Gastrocnemius medialis (tissue), 4 donors: ENCODE measurements around the gene TCF12.

ENCODE experiments used
- POLR2A ChIP-seq, 2 donors: fragments of 450-650 bp; IDR thresholded peaks; one replicate each; pipeline ENCODE4 v1.6.1; 2017; ENCODE audit warnings: antibody characterized with exemption in 2 of 2, mild to moderate bottlenecking in 2 of 2, moderate library complexity in 2 of 2
- TF ChIP-seq, protein P1 (sequence below), 5 experiments: fragments of 450-650 bp in 3 of 5; fragments of 200-600 bp in 2 of 5; sonication (generic) in 2 of 5; IDR thresholded peaks in 4 of 5; conservative IDR thresholded peaks in 1 of 5; 1 replicate in 4 of 5; 2 replicates in 1 of 5; pipeline ENCODE4 v1.5.1; 2016 to 2019; ENCODE audit warnings: antibody characterized with exemption in 5 of 5, mild to moderate bottlenecking in 3 of 5, moderate library complexity in 3 of 5

DNA sequence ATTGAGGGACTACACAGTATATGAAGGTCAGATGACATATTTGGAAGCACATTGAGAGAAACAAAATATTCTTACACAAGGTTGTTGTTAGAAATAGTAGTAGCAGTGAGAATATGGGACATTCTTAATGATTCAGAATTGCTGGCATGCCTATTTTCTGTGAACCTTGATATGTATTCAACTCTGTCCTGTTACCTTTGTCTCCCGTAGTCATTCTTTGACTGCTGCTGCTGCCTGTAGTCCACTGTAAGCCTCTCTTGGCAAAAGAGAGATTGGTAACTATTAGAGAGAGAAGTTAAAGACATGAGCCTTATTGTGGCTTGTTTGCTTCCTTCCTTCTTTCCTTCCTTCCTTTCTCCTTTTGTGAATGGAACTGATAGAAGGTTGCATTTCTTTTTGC lies 64.5 kb downstream of the TCF12 start:
- TF ChIP-seq, protein P1, sequence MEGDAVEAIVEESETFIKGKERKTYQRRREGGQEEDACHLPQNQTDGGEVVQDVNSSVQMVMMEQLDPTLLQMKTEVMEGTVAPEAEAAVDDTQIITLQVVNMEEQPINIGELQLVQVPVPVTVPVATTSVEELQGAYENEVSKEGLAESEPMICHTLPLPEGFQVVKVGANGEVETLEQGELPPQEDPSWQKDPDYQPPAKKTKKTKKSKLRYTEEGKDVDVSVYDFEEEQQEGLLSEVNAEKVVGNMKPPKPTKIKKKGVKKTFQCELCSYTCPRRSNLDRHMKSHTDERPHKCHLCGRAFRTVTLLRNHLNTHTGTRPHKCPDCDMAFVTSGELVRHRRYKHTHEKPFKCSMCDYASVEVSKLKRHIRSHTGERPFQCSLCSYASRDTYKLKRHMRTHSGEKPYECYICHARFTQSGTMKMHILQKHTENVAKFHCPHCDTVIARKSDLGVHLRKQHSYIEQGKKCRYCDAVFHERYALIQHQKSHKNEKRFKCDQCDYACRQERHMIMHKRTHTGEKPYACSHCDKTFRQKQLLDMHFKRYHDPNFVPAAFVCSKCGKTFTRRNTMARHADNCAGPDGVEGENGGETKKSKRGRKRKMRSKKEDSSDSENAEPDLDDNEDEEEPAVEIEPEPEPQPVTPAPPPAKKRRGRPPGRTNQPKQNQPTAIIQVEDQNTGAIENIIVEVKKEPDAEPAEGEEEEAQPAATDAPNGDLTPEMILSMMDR (IDR thresholded peaks at IDR 0.05 in 4 of 5, conservative IDR thresholded peaks at IDR 0.05 in 1 of 5): no peak
- no peak for TF ChIP-seq POLR2A (IDR thresholded peaks at IDR 0.05)
